HG02678 (cell line): ENCODE data around the gene OR52M1.

Experiments
- ATAC-seq: cut with Tn5 transposase; IDR thresholded peaks from one replicate; pipeline ENCODE4 v1.9.1; 2021; ENCODE audit warnings: mild to moderate bottlenecking, moderate library complexity; ENCODE audit not compliant: unreplicated experiment

Gene OR52M1

DNA sequence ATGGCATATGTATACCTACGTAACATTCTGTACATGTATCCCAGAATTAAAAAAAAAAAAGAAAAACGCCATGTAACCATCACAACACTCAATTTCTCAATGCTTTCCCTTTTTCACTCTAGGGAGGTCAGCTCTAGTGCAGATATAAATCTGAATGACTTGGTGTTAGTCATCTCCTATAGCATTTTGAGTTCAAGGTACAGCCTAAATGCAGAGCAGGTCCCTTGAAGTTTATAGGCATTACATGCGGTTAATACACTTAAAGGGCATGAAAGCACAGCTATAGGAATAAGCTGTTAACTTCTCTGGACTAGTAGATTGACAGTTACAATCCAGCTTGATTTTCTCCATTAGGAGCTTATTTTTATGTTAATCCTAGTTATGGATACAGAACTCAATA lies 20.4 kb downstream of the OR52M1 start:
- ATAC-seq = no peak

DNA sequence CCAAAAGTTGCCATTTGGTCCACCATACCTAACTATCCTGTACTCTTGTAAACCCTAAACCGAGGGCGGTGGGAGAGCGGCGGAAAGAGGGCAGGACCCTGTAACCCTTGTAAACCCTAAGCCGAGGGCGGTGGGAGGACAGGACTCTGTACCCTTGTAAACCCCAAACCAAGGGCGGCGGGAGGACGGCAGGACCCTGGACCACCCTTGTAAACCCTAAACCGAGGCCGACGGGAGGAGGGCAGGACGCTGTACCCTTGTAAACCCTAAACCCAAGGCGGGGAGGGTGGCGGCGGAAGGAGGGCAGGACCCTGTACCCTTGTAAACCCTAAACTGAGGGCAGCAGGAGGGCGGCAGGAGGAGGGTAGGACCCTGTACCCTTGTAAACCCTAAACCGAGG lies 24.1 kb downstream of the OR52M1 start:
- no peak for ATAC-seq

DNA sequence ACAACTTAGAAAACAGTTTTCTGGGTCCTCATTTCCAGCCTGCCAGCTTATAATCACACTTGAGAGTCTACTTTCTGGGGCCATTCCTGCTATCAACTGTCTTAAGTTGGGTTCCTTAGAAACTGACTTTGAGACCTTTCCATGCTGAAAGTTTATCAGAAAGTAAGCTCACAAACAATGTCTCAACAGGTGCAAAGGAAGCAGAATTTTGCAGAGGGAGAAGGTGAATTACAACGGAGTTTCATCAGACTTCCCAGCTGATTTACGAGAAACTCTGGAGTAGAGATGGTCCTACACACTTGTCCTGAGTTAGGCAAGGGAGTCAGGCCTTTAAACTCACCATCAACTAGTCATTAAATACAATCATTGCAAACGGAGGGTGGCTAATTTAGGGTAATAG lies 31.9 kb downstream of the OR52M1 start:
- ATAC-seq = no peak

DNA sequence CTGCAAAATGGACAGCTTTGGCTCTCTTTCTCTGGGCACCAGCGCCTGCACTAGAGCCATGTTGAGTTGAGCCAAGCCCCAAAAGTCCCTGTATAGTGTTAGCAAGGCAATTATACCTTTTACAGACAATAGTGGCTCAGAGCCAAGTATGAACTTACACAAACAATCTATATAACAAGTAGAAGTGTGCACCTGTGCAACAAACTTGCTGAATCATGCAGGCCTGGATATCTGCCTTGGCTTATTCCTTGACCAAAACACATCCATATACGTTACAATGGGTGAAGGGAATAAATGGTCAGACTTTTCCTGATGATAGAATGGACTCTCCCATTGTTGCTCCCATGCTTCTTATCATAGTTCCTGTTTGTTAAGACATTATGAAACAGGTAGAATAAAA lies 32.8 kb downstream of the OR52M1 start:
- no peak for ATAC-seq

DNA sequence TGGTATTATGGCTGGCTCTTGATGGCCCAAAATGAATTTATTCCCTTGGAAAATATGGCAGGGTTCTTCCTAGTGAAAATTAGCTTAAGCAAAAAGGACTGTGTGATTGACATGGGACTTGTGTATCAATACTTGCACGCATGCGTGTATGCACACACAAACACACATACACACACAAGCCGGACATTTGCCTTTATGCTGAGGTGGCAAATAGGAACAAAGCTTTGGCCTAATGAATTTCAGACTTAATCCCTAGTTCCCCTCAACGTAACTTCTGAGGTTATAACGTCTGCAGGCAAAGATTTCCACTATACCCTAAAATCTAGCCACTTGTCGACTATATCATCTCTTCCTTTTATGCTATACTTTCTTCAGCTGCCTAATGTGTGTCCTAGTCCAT lies 33.6 kb downstream of the OR52M1 start:
- ATAC-seq = no peak

DNA sequence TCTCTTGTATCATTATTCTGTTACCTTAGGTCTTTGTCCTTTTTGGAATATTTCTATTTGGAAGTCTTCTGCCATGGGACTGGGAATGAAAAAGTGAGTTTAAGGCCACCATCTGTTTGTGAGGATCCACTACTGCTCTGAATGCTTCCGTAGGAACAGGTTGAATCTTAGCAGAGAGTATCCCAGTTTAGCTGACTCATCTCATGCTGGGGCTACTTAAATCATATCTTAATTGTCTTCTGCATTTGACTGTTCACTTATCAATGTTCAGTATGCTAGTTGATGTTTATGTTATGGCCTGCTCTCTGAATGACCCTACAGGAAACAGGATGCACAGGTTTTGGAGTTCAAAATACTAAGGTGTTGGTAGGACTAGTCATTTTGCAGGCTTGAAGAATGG lies 35.1 kb downstream of the OR52M1 start:
- ATAC-seq = no peak

DNA sequence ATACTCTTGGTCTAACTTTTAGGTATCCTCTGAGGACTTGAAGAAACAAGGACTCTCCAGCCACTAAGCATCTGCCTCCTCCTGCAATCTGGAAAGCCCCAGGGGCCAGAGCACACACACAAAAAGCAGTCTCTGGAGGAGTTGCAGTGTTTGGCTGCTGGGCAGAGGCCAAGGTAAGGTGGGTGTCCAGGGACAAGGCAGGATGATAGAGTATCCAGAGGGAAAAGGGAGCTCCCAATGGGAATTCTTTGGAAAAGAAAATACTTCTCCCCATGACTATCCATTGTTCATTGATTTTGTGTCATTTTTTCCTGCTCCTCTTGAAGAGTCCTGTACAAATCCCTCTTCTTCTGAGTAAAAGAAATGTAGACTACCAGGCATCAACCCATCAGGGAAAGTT lies 36.5 kb downstream of the OR52M1 start, which contains the start of gene OR52I2:
Gene OR52I2, plus strand, starts transcription at position 301 of the 400 bp plus-strand sequence.
- no peak for ATAC-seq

DNA sequence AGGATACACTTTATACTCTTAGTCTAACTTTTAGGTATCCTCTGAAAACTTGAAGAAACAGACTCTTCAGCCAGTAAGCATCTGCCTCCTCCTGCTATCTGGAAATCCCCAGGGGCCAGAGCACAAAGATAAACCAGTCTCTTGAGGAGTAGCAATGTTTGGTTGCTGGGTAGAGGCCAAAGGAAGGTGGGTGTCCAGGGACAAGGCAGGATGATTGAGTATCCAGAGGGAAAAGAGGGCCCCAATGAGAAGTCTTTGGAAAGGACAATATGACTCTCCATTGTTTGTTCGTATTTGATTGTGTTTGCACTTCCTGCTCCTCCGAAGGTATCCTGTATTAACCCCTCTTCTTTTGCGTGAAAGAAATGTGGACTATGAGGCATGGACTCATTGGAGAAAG lies 44.0 kb downstream of the OR52M1 start:
- no peak for ATAC-seq

DNA sequence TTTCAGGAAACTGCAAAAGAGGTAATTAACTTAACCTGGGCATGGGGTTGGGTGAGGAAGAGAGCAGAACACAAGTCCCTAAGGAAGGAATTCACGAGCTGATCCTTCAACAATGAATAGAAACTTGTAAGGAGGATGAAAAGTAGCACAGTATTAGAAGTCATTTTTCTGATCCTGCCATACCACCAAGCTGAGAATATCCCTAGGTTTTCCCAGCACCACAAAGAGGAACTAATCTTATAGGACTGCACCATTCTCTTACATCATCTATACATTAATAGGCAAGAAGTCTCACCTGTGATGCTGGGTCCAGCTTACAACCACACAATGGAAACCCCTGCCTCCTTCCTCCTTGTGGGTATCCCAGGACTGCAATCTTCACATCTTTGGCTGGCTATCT lies 48.7 kb downstream of the OR52M1 start, which contains the start of gene OR52I1:
Gene OR52I1, plus strand, starts transcription at position 301 of the 400 bp plus-strand sequence. Its CDS starts 0 bp downstream, at position 301.
- no peak for ATAC-seq
